ENCODE results near the gene KDM3A. TPM values are rescaled to one million over a fixed set of nuclear protein-coding genes. Genes with fewer than 3 reads are reported as not detected.

The KDM3A gene
- total RNA-seq, 4 donors from 2014 or later: 40.5 to 81.8 (median 63.2) TPM

DNA sequence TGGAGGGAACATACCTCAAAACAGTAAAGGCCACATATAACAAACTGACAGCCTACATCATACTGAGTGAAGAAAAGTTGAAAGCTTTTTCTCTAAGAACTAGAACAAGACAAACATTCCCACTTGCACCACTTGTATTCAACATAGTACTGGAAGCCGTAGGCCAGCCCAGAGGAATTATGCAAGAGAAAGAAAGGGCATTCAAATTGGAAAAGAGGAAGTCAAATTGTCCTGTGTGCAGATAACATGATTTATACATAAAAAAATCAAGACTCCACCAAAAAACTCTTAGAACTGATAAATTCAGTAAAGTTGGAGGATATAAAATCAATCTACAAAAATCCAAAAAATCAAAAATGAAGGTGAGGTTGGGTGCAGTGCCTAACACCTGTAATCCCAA lies 8.0 kb upstream of the KDM3A start:
- Histone ChIP-seq H3K27ac (no peak overlapping the region), H3K4me3 (no peak overlapping the region), H3K27me3 (no peaks in the 10 kb centered on the region), H3K9me3 (peaks cover 0 to 15% (median 0%) of the 10 kb centered on the region in 3 donors), H3K4me1 (no peaks in the 10 kb centered on the region), H3K36me3 (no peaks in the 10 kb centered on the region)
- WGBS, 2 donors (ENCODE audit: low coverage in 1 of 2): 57 to 64% methylated on average over 1 of the region's 1 CpG
- no peak for ATAC-seq
- TF ChIP-seq POLR2AphosphoS5 (IDR thresholded peaks at IDR 0.05): no peak
- no peak for TF ChIP-seq POLR2A (IDR thresholded peaks at IDR 0.05)
- TF ChIP-seq, protein P1, sequence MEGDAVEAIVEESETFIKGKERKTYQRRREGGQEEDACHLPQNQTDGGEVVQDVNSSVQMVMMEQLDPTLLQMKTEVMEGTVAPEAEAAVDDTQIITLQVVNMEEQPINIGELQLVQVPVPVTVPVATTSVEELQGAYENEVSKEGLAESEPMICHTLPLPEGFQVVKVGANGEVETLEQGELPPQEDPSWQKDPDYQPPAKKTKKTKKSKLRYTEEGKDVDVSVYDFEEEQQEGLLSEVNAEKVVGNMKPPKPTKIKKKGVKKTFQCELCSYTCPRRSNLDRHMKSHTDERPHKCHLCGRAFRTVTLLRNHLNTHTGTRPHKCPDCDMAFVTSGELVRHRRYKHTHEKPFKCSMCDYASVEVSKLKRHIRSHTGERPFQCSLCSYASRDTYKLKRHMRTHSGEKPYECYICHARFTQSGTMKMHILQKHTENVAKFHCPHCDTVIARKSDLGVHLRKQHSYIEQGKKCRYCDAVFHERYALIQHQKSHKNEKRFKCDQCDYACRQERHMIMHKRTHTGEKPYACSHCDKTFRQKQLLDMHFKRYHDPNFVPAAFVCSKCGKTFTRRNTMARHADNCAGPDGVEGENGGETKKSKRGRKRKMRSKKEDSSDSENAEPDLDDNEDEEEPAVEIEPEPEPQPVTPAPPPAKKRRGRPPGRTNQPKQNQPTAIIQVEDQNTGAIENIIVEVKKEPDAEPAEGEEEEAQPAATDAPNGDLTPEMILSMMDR (IDR thresholded peaks at IDR 0.05): no peak
- TF ChIP-seq EP300 (IDR thresholded peaks at IDR 0.05): no peak

DNA sequence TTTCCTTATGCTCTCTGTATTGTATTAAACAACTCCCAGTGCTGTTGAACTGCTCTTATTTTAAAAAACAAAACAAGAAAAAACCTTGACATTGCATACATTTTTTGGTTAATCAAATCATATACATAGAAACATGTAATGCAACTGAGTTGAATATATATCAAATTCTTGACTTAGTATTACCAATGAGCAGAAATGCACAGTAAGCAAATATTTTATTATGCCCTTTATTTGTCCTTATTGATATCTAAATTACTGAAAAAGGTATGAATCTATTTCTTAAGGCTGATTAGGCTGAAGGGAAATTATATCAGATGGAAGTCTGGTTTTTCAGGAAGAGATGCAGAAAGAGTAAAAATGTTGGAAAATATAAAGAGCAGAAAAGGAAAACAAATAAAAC lies 6.9 kb upstream of the KDM3A start:
- TF ChIP-seq, protein P1 (IDR thresholded peaks at IDR 0.05): no peak
- TF ChIP-seq EP300 (IDR thresholded peaks at IDR 0.05) (no peak), POLR2AphosphoS5 (IDR thresholded peaks at IDR 0.05) (no peak), POLR2A (IDR thresholded peaks at IDR 0.05) (no peak)
- Histone ChIP-seq H3K4me1 (no peaks in the 10 kb centered on the region), H3K4me3 (no peak overlapping the region), H3K36me3 (no peaks in the 10 kb centered on the region), H3K27ac (no peak overlapping the region), H3K9me3 (peaks cover 0 to 22% (median 0%) of the 10 kb centered on the region in 3 donors), H3K27me3 (no peaks in the 10 kb centered on the region)
- no peak for ATAC-seq

DNA sequence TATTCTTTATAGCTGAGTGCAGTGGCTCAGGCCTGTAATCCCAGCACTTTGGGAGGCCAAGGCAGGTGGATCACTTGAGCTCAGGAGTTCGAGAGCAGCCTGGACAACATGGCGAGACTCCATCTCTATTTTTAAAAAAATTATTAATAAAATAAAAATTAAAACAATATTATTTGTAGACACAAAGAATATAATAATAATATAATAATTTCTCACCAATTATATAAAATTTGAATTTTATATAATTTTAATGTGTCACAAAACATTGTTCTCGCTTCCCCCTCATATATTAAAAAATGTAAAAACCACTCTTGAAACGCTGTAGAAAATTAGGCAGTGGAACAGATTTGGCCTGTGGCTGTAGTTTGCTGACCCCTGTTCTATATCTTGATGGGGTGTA lies 5.6 kb upstream of the KDM3A start:
- Histone ChIP-seq H3K36me3 (no peaks in the 10 kb centered on the region), H3K27ac (no peak overlapping the region), H3K27me3 (no peaks in the 10 kb centered on the region), H3K4me1 (no peaks in the 10 kb centered on the region), H3K4me3 (no peak overlapping the region), H3K9me3 (peaks cover 0 to 30% (median 0%) of the 10 kb centered on the region in 3 donors)
- 93 to 100% methylated on average over 3 to 4 of the region's 4 CpGs for whole genome bisulfite sequencing, 2 donors (ENCODE audit: low coverage in 1 of 2)
- no peak for ATAC-seq
- TF ChIP-seq, protein P1 (IDR thresholded peaks at IDR 0.05): no peak
- TF ChIP-seq POLR2A (IDR thresholded peaks at IDR 0.05): no peak
- TF ChIP-seq POLR2AphosphoS5 (IDR thresholded peaks at IDR 0.05): no peak
- no peak for TF ChIP-seq EP300 (IDR thresholded peaks at IDR 0.05)

DNA sequence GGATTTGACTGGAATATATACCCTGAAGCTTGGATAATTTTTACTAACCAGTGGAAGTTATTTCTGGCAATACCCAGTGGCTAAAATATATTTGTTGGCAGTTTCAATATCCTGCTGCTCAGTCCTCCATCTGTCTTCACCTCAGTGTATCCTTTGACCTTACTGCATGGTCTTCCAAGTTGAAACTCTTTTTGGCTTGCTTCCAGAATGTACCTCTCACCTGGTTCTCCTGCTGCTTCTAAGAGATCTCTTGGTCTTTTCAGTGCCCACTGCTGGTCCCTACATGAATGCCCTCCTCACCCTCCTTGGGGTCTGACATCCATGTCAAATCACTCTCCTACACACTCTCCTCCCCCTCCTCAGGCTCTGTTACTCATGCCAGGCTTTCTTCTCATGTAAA lies 4.8 kb upstream of the KDM3A start:
- no peaks in the 10 kb centered on the region for H3K4me1 ChIP-seq
- ATAC-seq: no peak
- peaks cover 0 to 30% (median 0%) of the 10 kb centered on the region in 3 donors for H3K9me3 ChIP-seq
- no peak overlapping the region for H3K4me3 ChIP-seq
- no peaks in the 10 kb centered on the region for H3K36me3 ChIP-seq
- no peak for TF ChIP-seq POLR2A (IDR thresholded peaks at IDR 0.05)
- TF ChIP-seq POLR2AphosphoS5 (IDR thresholded peaks at IDR 0.05): no peak
- TF ChIP-seq, protein P1 (IDR thresholded peaks at IDR 0.05): no peak
- no peak for TF ChIP-seq EP300 (IDR thresholded peaks at IDR 0.05)
- no peaks in the 10 kb centered on the region for H3K27me3 ChIP-seq
- H3K27ac ChIP-seq: no peak overlapping the region

DNA sequence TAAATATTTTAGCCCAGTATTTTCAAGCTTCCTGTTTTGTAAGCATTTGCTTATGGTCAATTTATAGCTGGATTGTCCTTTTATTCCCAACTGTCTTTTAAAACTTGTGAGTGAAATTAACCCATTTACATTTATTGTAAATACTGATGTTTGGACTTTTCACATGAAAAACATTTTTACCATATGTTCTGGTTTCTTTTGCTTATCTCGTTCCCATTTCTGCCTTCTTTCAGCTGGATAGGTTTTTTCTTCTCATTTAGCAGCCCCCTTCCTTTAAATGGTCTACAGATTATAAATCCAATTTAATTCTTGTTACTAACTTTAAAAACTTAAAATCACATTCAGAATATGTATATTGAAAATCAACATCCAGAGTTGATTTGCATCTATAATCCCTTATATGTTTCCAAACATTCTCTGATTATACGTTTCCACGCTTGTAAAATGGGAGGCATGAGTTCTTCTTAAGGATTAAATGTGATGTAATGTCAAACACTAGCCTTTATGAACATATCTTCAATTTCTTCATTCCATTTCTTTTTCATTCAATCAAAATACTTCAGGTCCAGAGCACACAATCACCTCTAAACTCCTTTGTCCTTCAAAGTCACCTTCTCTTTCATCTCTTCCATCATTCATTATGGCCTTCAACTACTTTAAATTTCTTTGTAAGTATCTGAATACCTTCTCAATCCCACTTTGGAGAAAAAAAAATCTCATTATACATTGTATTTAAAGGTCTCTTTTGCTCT lies 1.1 kb upstream of the KDM3A start:
- ATAC-seq: no peak
- Histone ChIP-seq H3K9me3 (peaks cover 0 to 30% (median 0%) of the 10 kb centered on the region in 3 donors), H3K27me3 (no peaks in the 10 kb centered on the region), H3K36me3 (no peaks in the 10 kb centered on the region), H3K4me3 (peak overlapping the region in 1 of 2 donors; percentile 81), H3K4me1 (peaks cover 15 to 24% (median 19%) of the 10 kb centered on the region in 3 donors), H3K27ac (peak overlapping the region; percentile 66 to 99 (median 94))
- WGBS, 2 donors (ENCODE audit: low coverage in 1 of 2): 90 to 93% methylated on average over 3 of the region's 3 CpGs
- TF ChIP-seq EP300 (IDR thresholded peaks at IDR 0.05): no peak
- TF ChIP-seq, protein P1 (IDR thresholded peaks at IDR 0.05): no peak
- no peak for TF ChIP-seq POLR2AphosphoS5 (IDR thresholded peaks at IDR 0.05)
- no peak for TF ChIP-seq POLR2A (IDR thresholded peaks at IDR 0.05)
